H1 (cell line): ENCODE measurements around the gene C21orf58. TPM values are rescaled to one million over a fixed set of nuclear protein-coding genes. Genes with fewer than 3 reads are reported as not detected.
A peak's percentile ranks its signal among the peaks of the same experiment; 100 is the strongest.

Experiments
- CTCF ChIA-PET: fragments of 300-600 bp; sonication (Branson Sonifier 250); formaldehyde crosslinking; loops from one replicate; lab custom pipeline; 2021; ENCODE audit not compliant: partially characterized antibody; lab: Charles Lee
- POLR2A ChIA-PET: fragments of 300-600 bp; sonication (Branson Sonifier 250); formaldehyde crosslinking; loops from one replicate; lab custom pipeline; 2021; ENCODE audit warnings: inconsistent platforms; ENCODE audit not compliant: partially characterized antibody; lab: Charles Lee
- DNase-seq, 2 experiments: peaks; one replicate each; pipeline versions ENCODE4 v3.0.0 to v3.0.0-alpha.2; 2010 to 2022; ENCODE audit warnings: low spot score in 2 of 2, low read depth in 1 of 2, mixed read lengths in 1 of 2
- FAIRE-seq: peaks from 2 replicates; lab custom pipeline; 2011; peaks lifted over from hg19 to GRCh38; lab: Jason Lieb, UNC
- H2AFZ ChIP-seq: 2 replicates; pipeline ENCODE4 v1.8.1; 2012; ENCODE audit warnings: low read length, inconsistent platforms
- H2AK5ac ChIP-seq: 2 replicates; pipeline ENCODE4 v1.6.1; 2013; ENCODE audit warnings: low read depth, low read length
- H2BK120ac ChIP-seq: replicated peaks from 2 replicates; pipeline ENCODE3; 2013; ENCODE audit warnings: low read depth, low read length, inconsistent platforms
- H2BK12ac ChIP-seq: 2 replicates; pipeline ENCODE4 v1.6.1; 2013; ENCODE audit warnings: low read depth, low read length
- H2BK15ac ChIP-seq: 2 replicates; pipeline ENCODE4 v1.6.1; 2013; ENCODE audit warnings: low read length
- H2BK20ac ChIP-seq: 2 replicates; pipeline ENCODE4 v1.6.1; 2013; ENCODE audit warnings: low read length
- H2BK5ac ChIP-seq: 2 replicates; pipeline ENCODE4 v1.6.1; 2013; ENCODE audit warnings: low read depth, low read length
- H3K14ac ChIP-seq: 2 replicates; pipeline ENCODE4 v1.6.1; 2013; ENCODE audit warnings: inconsistent platforms; ENCODE audit not compliant: insufficient read length
- H3K18ac ChIP-seq: 2 replicates; pipeline ENCODE4 v1.6.1; 2013; ENCODE audit warnings: low read length; ENCODE audit errors: extremely low read depth
- H3K23ac ChIP-seq: 2 replicates; pipeline ENCODE4 v1.6.1; 2013; ENCODE audit warnings: inconsistent platforms; ENCODE audit not compliant: insufficient read length
- H3K23me2 ChIP-seq: 2 replicates; pipeline ENCODE4 v1.6.1; 2013; ENCODE audit warnings: low read depth, low read length
- H3K27ac ChIP-seq: 2 replicates; pipeline ENCODE4 v1.6.1; 2011; ENCODE audit warnings: low read depth, low read length, inconsistent platforms
- H3K27me3 ChIP-seq, 4 experiments: replicated peaks in 1 of 4; 1 replicate in 1 of 4; 2 replicates in 3 of 4; pipeline versions ENCODE4 v1.6.1 to v1.8.1; 2011 to 2013; ENCODE audit warnings: low read length in 3 of 4, mild to moderate bottlenecking in 3 of 4, inconsistent platforms in 2 of 4, mixed read lengths in 2 of 4, moderate library complexity in 1 of 4; ENCODE audit not compliant: control insufficient read depth in 3 of 4, insufficient read depth in 3 of 4; ENCODE audit errors: extremely low read depth in 1 of 4
- H3K36me3 ChIP-seq, 4 experiments: 2 replicates each; pipeline versions ENCODE4 v1.6.1 to v1.8.1; 2011 to 2013; ENCODE audit warnings: mild to moderate bottlenecking in 4 of 4, low read length in 3 of 4, moderate library complexity in 2 of 4, control low read depth in 1 of 4, inconsistent platforms in 1 of 4; ENCODE audit not compliant: insufficient read depth in 4 of 4, control insufficient read depth in 2 of 4
- H3K4ac ChIP-seq: replicated peaks from 2 replicates; pipeline ENCODE3; 2013; ENCODE audit warnings: low read length, low read depth, mixed read lengths, inconsistent platforms; ENCODE audit not compliant: insufficient read length
- H3K4me1 ChIP-seq, 4 experiments: replicated peaks in 1 of 4; 1 replicate in 1 of 4; 2 replicates in 3 of 4; pipeline versions ENCODE4 v1.6.1 to v1.8.1; 2011 to 2013; ENCODE audit warnings: low read length in 3 of 4, inconsistent platforms in 2 of 4, mixed read lengths in 1 of 4; ENCODE audit not compliant: insufficient read depth in 4 of 4, control insufficient read depth in 3 of 4
- H3K4me2 ChIP-seq, 2 experiments: 2 replicates each; pipeline versions ENCODE4 v1.6.1 to v1.8.1; 2011 to 2013; ENCODE audit warnings: low read depth in 2 of 2, low read length in 2 of 2, control low read depth in 1 of 2, inconsistent platforms in 1 of 2, mild to moderate bottlenecking in 1 of 2; ENCODE audit not compliant: insufficient read depth in 1 of 2
- H3K4me3 ChIP-seq, 4 experiments: fragments of 200-600, 300-600 bp in 1 of 4; sonication (generic), shearing (Covaris generic), sonication (Bioruptor Twin) in 1 of 4; 2 replicates each; pipeline versions ENCODE4 v1.5.1 to v1.8.1; 2011 to 2016; ENCODE audit warnings: low read length in 4 of 4, low read depth in 3 of 4, control low read depth in 2 of 4, inconsistent platforms in 2 of 4, mild to moderate bottlenecking in 2 of 4, mixed read lengths in 1 of 4, moderate library complexity in 1 of 4; ENCODE audit not compliant: insufficient read depth in 2 of 4; ENCODE audit errors: extremely low read depth in 1 of 4
- H3K56ac ChIP-seq: replicated peaks from 2 replicates; pipeline ENCODE3; 2013; ENCODE audit warnings: low read depth, mild to moderate bottlenecking, mixed read lengths, low read length, inconsistent platforms; ENCODE audit not compliant: insufficient read length
- H3K79me1 ChIP-seq: 2 replicates; pipeline ENCODE4 v1.6.1; 2013; ENCODE audit warnings: low read depth, low read length, control low read depth
- H3K79me2 ChIP-seq, 2 experiments: 2 replicates each; pipeline versions ENCODE4 v1.6.1 to v1.8.1; 2012 to 2013; ENCODE audit warnings: low read length in 2 of 2, mild to moderate bottlenecking in 2 of 2, inconsistent platforms in 1 of 2; ENCODE audit not compliant: insufficient read depth in 2 of 2, control insufficient read depth in 1 of 2
- H3K9ac ChIP-seq, 4 experiments: replicated peaks in 1 of 4; 1 replicate in 1 of 4; 2 replicates in 3 of 4; pipeline versions ENCODE4 v1.6.1 to v1.8.1; 2011 to 2013; ENCODE audit warnings: low read depth in 3 of 4, low read length in 3 of 4, control low read depth in 2 of 4, mild to moderate bottlenecking in 2 of 4, moderate library complexity in 2 of 4, inconsistent platforms in 1 of 4; ENCODE audit errors: extremely low read depth in 1 of 4
- H3K9me3 ChIP-seq, 2 experiments: 2 replicates each; pipeline versions ENCODE4 v1.6.1 to v1.8.1; 2012 to 2013; ENCODE audit warnings: mild to moderate bottlenecking in 2 of 2, moderate library complexity in 2 of 2, control low read depth in 1 of 2, inconsistent platforms in 1 of 2, low read depth in 1 of 2, low read length in 1 of 2, mixed read lengths in 1 of 2; ENCODE audit not compliant: insufficient read depth in 2 of 2
- H4K20me1 ChIP-seq, 2 experiments: replicated peaks in 1 of 2; 2 replicates each; pipeline versions ENCODE3 to v1.8.1; 2011 to 2013; ENCODE audit warnings: inconsistent platforms in 2 of 2, low read length in 2 of 2, mild to moderate bottlenecking in 1 of 2; ENCODE audit not compliant: insufficient read depth in 2 of 2, control insufficient read depth in 1 of 2
- H4K5ac ChIP-seq: 2 replicates; pipeline ENCODE4 v1.6.1; 2013; ENCODE audit warnings: low read length, low read depth, mixed read lengths, inconsistent platforms; ENCODE audit not compliant: insufficient read length
- H4K8ac ChIP-seq: 2 replicates; pipeline ENCODE4 v1.8.0; 2013; ENCODE audit warnings: mild to moderate bottlenecking, moderate library complexity, low read length, inconsistent platforms; ENCODE audit not compliant: insufficient read depth; ENCODE audit errors: extremely low read depth
- H4K91ac ChIP-seq: replicated peaks from 2 replicates; pipeline ENCODE3; 2013; ENCODE audit warnings: low read length, mixed read lengths, inconsistent platforms; ENCODE audit not compliant: insufficient read length
- ASH2L ChIP-seq: fragments of 200-600, 300-600 bp; sonication (generic); IDR thresholded peaks from one replicate; pipeline ENCODE4 v1.7.1; 2017; ENCODE audit warnings: low read length
- CHD2 ChIP-seq: IDR thresholded peaks from 2 replicates; pipeline ENCODE4 v1.6.1; 2012; ENCODE audit warnings: low read length, improper control_type of control experiment
- KDM4A ChIP-seq: IDR thresholded peaks from one replicate; pipeline ENCODE4 v1.7.1; 2012; ENCODE audit warnings: low read depth, mild to moderate bottlenecking, moderate library complexity, low read length, inconsistent platforms; ENCODE audit not compliant: severe bottlenecking
- NRF1 ChIP-seq: IDR thresholded peaks from 2 replicates; pipeline ENCODE4 v1.6.1; 2011; ENCODE audit warnings: mild to moderate bottlenecking, low read depth, low read length, improper control_type of control experiment
- RBBP5 ChIP-seq: IDR thresholded peaks from 2 replicates; pipeline ENCODE4 v1.7.1; 2012; ENCODE audit warnings: low read depth, mild to moderate bottlenecking, inconsistent platforms, low read length, moderate library complexity, borderline replicate concordance
- SAP30 ChIP-seq: fragments of 300-600 bp; sonication (generic); IDR thresholded peaks from 2 replicates; pipeline ENCODE4 v1.7.1; 2012; ENCODE audit warnings: low read length, moderate library complexity, mild to moderate bottlenecking, inconsistent platforms; ENCODE audit not compliant: insufficient read depth, insufficient replicate concordance
- SIN3A ChIP-seq, 2 experiments: IDR thresholded peaks in 1 of 2; conservative IDR thresholded peaks in 1 of 2; 2 replicates each; pipeline ENCODE4 v1.6.1; 2011 to 2012; ENCODE audit warnings: low read length in 2 of 2, improper control_type of control experiment in 1 of 2, low read depth in 1 of 2, mild to moderate bottlenecking in 1 of 2
- SP4 ChIP-seq: IDR thresholded peaks from 2 replicates; pipeline ENCODE4 v1.6.1; 2012; ENCODE audit warnings: low read length, inconsistent platforms
- TBP ChIP-seq: IDR thresholded peaks from 2 replicates; pipeline ENCODE4 v1.6.1; 2011; ENCODE audit warnings: low read depth, low read length, improper control_type of control experiment
- WGBS, 2 experiments: shearing (Covaris generic) in 1 of 2; methylation state at CpG; one replicate each; pipeline versions ENCODE4 v1.1.6 to v1.1.7; 2013 to 2015; ENCODE audit warnings: low lambda C conversion rate in 2 of 2, mixed read lengths in 2 of 2, inconsistent platforms in 1 of 2, low coverage in 1 of 2, missing lambda C conversion rate in 1 of 2; ENCODE audit not compliant: insufficient replicate concordance in 2 of 2, insufficient coverage in 1 of 2, insufficient read length in 1 of 2; ENCODE audit errors: extremely low coverage in 1 of 2, missing lambda C conversion rate in 1 of 2; 5-methylcytosine and 5-hydroxymethylcytosine counted together
- long read RNA-seq, 2 experiments: library from RNA in 1 of 2; library from capped mRNA in 1 of 2; stranded (forward); transcript quantifications; one replicate each; pipeline ENCODE4 v2.0.0, GENCODE V29; 2021; ENCODE audit warnings: inconsistent platforms in 1 of 2
- polyA minus RNA-seq, 3 experiments: library from RNA; depleted of rRNA, polyadenylated mRNA; stranded (reverse); fragments of >200 nt; gene quantifications; 1 replicate in 2 of 3; 2 replicates in 1 of 3; pipeline ENCODE4 v1.2.3, GENCODE V29; 2011
- polyA plus RNA-seq, 7 experiments: library from polyadenylated mRNA; depleted of rRNA in 3 of 7; stranded (reverse) in 5 of 7; unstranded in 2 of 7; fragments of >200 nt in 5 of 7; fragments of 200-250 nt in 2 of 7; gene quantifications; 1 replicate in 5 of 7; 2 replicates in 1 of 7; 4 replicates in 1 of 7; pipeline versions ENCODE4 v1.2.1 to v1.2.3, GENCODE V29; 2011 to 2013; ENCODE audit warnings: missing spikeins in 2 of 7, mixed read lengths in 2 of 7
- total RNA-seq: library from RNA; stranded (reverse); fragmentation: NEBNext Ultra II Directional; extraction: Animal tissue kit (Norgen Biotek cat#: 25700); gene quantifications from 2 replicates; pipeline ENCODE4 v1.2.1, GENCODE V29; 2021

C21orf58 gene
- total RNA-seq (22.4 and 26.1 TPM in 2 replicates), polyA plus RNA-seq (2011; rRNA removed) (13.8 and 27.8 TPM in 2 replicates), polyA minus RNA-seq (2011; rRNA and poly(A)+ RNA removed) (12.4 and 19.3 TPM in 2 replicates)
- polyA plus RNA-seq (2011; cell fraction: cytosol; rRNA removed): 26.1 TPM
- polyA plus RNA-seq (2011; cell fraction: nucleus; rRNA removed): 101 TPM
- 14.7 to 21.7 TPM (median 19.3 TPM) in 4 replicates for polyA plus RNA-seq (2012, experiment 1 of 2)
- polyA plus RNA-seq (2012, experiment 2 of 2): 9.2 TPM
- polyA plus RNA-seq (2013, experiment 1 of 2): 20.8 TPM
- 17.7 TPM for polyA plus RNA-seq (2013, experiment 2 of 2)
- 13.4 TPM for polyA minus RNA-seq (2011; cell fraction: cytosol; rRNA and poly(A)+ RNA removed)
- 45.4 TPM for polyA minus RNA-seq (2011; cell fraction: nucleus; rRNA and poly(A)+ RNA removed)
- long read RNA-seq, experiment 1, partial matches to known transcripts: 1 of 2 reads
- long read RNA-seq, experiment 1, other reads (novel, unspliced or antisense): 1 of 2 reads
- long read RNA-seq, experiment 2: 0 reads

DNA sequence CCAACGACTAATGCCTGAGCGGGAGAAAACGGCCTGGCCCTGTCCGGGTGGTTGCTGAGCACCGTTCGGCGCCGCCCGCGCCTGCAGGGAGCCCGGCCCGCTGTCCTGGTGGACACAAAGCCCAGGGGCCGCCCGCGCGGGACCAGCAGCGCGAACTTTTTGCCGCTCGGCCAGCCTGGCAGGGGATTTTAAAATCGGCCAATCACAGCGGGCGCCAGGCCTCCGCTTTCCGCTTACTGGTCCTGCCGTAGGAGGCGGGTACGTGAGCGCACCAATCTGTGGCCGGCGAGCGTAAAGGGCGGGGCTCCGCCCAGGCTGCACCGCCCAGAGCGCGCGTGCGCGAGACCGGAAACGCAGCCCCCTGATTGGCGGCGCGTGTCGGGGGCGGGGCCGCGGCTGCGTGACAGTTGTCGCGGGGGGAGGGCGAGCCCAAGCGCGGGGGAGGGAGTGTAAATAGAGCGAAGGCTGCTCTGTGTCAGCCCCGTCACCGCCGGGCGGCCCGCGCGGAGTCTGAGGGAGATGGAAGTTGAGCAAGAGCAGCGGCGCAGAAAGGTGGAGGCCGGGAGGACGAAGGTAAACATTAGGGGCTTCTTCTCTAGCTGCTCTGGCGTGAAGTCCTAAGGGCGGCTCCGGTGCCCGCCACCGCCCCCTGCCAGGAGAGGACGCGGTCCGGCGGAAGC, at the start of gene C21orf58, which contains the start of gene PCNT:
Gene C21orf58 (minus strand): TSS at position 161 of the 680 bp plus-strand sequence. CDS start 1,132 bp downstream, outside the sequence.
Gene PCNT (plus strand): TSS at position 447 of the 680 bp plus-strand sequence. CDS start 73 bp downstream, at position 520.
- Histone ChIP-seq H3K9ac (peak within 1 kb of the TSS; percentile 79 to 98 (median 92)), H3K9me3 (no peaks in the 10 kb centered on the region), H3K36me3 (peaks cover 0 to 8% (median 7%) of the 10 kb centered on the region in 4 experiments; a peak in 4 of 8 replicates), H3K79me1 (peaks cover 17% of the 10 kb centered on the region), H2AFZ (no peak within 1 kb of the TSS), H3K56ac (peak within 1 kb of the TSS; percentile 88), H2BK12ac (no peak within 1 kb of the TSS), H3K4me1 (peaks cover 0 to 9% (median 6%) of the 10 kb centered on the region in 4 experiments; a peak in 6 of 7 replicates), H4K5ac (peak within 1 kb of the TSS; percentile 89), H2AK5ac (no peak within 1 kb of the TSS), H3K27me3 (no peaks in the 10 kb centered on the region), H4K8ac (peak within 1 kb of the TSS; percentile 99), H2BK15ac (no peak within 1 kb of the TSS), H3K27ac (peak within 1 kb of the TSS; percentile 86), H3K4me2 (peak within 1 kb of the TSS; percentile 78 to 97), H3K18ac (peak within 1 kb of the TSS; percentile 96), H4K20me1 (peaks cover 5 to 19% of the 10 kb centered on the region in 2 experiments), H2BK20ac (no peak within 1 kb of the TSS), H3K79me2 (peaks cover 11 to 56% of the 10 kb centered on the region in 2 experiments), H2BK5ac (peak within 1 kb of the TSS; percentile 90), H2BK120ac (no peak within 1 kb of the TSS), H3K23ac (no peak within 1 kb of the TSS), H3K14ac (no peak within 1 kb of the TSS), H3K4me3 (peak within 1 kb of the TSS; percentile 92 to 96 (median 94)), H4K91ac (peak within 1 kb of the TSS; percentile 94), H3K4ac (peak within 1 kb of the TSS; percentile 99), H3K23me2 (peaks cover 14% of the 10 kb centered on the region)
- ChIA-PET POLR2A (interaction anchor here (0.7 to 2.7 kb wide), 9 partner anchors 10 to 94 kb away, joined by 3 to 17 read pairs (median 5); partner anchors contain the start of genes MCM3AP and YBEY), CTCF (interaction anchor here (0.8 to 1.2 kb wide), 2 partner anchors 11 to 352 kb away, joined by 3 read pairs; no protein-coding TSS in a partner anchor)
- no peak for FAIRE-seq
- WGBS, 2 experiments: 4% methylated on average over 67 of the region's 76 CpGs; no CpG with 5 or more reads in 1 of the 2 experiments
- DNase-seq: peak; percentile 88 to 96
- peak in 1 of 2 experiments; percentile 74; a peak in 2 of 4 replicates for TF ChIP-seq SIN3A (conservative IDR thresholded peaks at IDR 0.05 in 1 of 2, IDR thresholded peaks at IDR 0.05 in 1 of 2; ENCODE audit: low read depth in 1 of 2, low read length in 2 of 2)
- peak; percentile 39 for TF ChIP-seq SAP30
- peak; percentile 76 for TF ChIP-seq CHD2
- TF ChIP-seq ASH2L: peak; percentile 86
- TF ChIP-seq SP4: 0 out of 2 replicates have a peak, but pooled peaks have one; percentile 28
- TF ChIP-seq NRF1: peak; percentile 62; the same call in 1 of the 2 replicates
- peak; percentile 96 for TF ChIP-seq RBBP5
- TF ChIP-seq TBP: peak; percentile 91
- TF ChIP-seq KDM4A: peak; percentile 3
